Osteoblast (primary cell): ENCODE results near the gene NTRK1. TPM values are rescaled to one million over a fixed set of nuclear protein-coding genes. Genes with fewer than 3 reads are reported as not detected.

Experiments used
- DNase-seq: peaks from one replicate; pipeline ENCODE4 v3.0.0; 2011; ENCODE audit warnings: low spot score, mixed read lengths; ENCODE audit not compliant: insufficient read length; ENCODE audit errors: missing footprints
- H2AFZ ChIP-seq: 2 replicates; pipeline ENCODE4 v1.6.0; 2011; ENCODE audit warnings: mild to moderate bottlenecking, low read length
- H3K27ac ChIP-seq: 2 replicates; pipeline ENCODE4 v1.5.1; 2011; ENCODE audit warnings: mild to moderate bottlenecking, low read depth, low read length, moderate library complexity
- H3K27me3 ChIP-seq: 2 replicates; pipeline ENCODE4 v1.6.0; 2012; ENCODE audit warnings: mild to moderate bottlenecking, control low read depth, inconsistent platforms, low read length, moderate library complexity; ENCODE audit not compliant: insufficient read depth
- H3K36me3 ChIP-seq: 2 replicates; pipeline ENCODE4 v1.5.1; 2011; ENCODE audit warnings: mild to moderate bottlenecking, low read length, control low read depth, moderate library complexity; ENCODE audit not compliant: insufficient read depth
- H3K4me1 ChIP-seq: 2 replicates; pipeline ENCODE4 v1.5.1; 2011; ENCODE audit warnings: mild to moderate bottlenecking, low read length, control low read depth, moderate library complexity; ENCODE audit not compliant: insufficient read depth
- H3K4me2 ChIP-seq: 2 replicates; pipeline ENCODE4 v1.6.0; 2011; ENCODE audit warnings: mild to moderate bottlenecking, low read length; ENCODE audit not compliant: insufficient read depth
- H3K4me3 ChIP-seq: fragments of 200-600 bp; sonication (generic); 3 replicates; pipeline ENCODE4 v1.5.1; 2012; ENCODE audit warnings: mild to moderate bottlenecking, low read length, inconsistent platforms; ENCODE audit not compliant: insufficient read depth
- H3K79me2 ChIP-seq: 2 replicates; pipeline ENCODE4 v1.6.0; 2012; ENCODE audit warnings: mild to moderate bottlenecking, low read length, control low read depth, inconsistent platforms; ENCODE audit not compliant: insufficient read depth
- H3K9me3 ChIP-seq: 2 replicates; pipeline ENCODE4 v1.5.1; 2011; ENCODE audit warnings: low read depth, low read length, control low read depth
- H4K20me1 ChIP-seq: 2 replicates; pipeline ENCODE4 v1.6.0; 2012; ENCODE audit warnings: mild to moderate bottlenecking, low read length, control low read depth; ENCODE audit not compliant: insufficient read depth
- CTCF ChIP-seq: IDR thresholded peaks from 2 replicates; pipeline ENCODE4 v1.5.1; 2011; ENCODE audit warnings: mild to moderate bottlenecking, low read depth, low read length, moderate library complexity; ENCODE audit errors: extremely low read depth
- total RNA-seq: library from RNA; depleted of rRNA; stranded (reverse); fragments of >200 nt; gene quantifications from 2 replicates; pipeline ENCODE4 v1.2.3, GENCODE V29; 2012

Gene NTRK1
- total RNA-seq, 1 donor = 0.36 TPM

GRCh38 chr1:156841295-156841855 lies 19.3 kb upstream of the NTRK1 start:
- Histone ChIP-seq H3K36me3 (no peaks in the 10 kb centered on the region), H2AFZ (no peak overlapping the region), H3K4me1 (no peaks in the 10 kb centered on the region), H3K27me3 (peaks cover 30% of the 10 kb centered on the region), H3K9me3 (no peaks in the 10 kb centered on the region), H3K27ac (no peak overlapping the region), H3K4me2 (no peak overlapping the region), H4K20me1 (no peaks in the 10 kb centered on the region), H3K79me2 (no peaks in the 10 kb centered on the region), H3K4me3 (no peak overlapping the region)
- no peak for TF ChIP-seq CTCF
- DNase-seq = peak; percentile 74

GRCh38 chr1:156842618-156843300 lies 17.9 kb upstream of the NTRK1 start:
- H3K79me2 ChIP-seq = no peaks in the 10 kb centered on the region
- no peaks in the 10 kb centered on the region for H3K4me1 ChIP-seq
- peak; percentile 76 for DNase-seq
- H3K4me3 ChIP-seq = no peak overlapping the region
- H3K27ac ChIP-seq = no peak overlapping the region
- TF ChIP-seq CTCF = no peak
- no peaks in the 10 kb centered on the region for H3K9me3 ChIP-seq
- no peaks in the 10 kb centered on the region for H3K36me3 ChIP-seq
- peaks cover 41% of the 10 kb centered on the region for H3K27me3 ChIP-seq
- H3K4me2 ChIP-seq = no peak overlapping the region
- no peak overlapping the region for H2AFZ ChIP-seq
- no peaks in the 10 kb centered on the region for H4K20me1 ChIP-seq

GRCh38 chr1:156844102-156844501 lies 16.6 kb upstream of the NTRK1 start:
- no peak overlapping the region for H3K4me2 ChIP-seq
- H4K20me1 ChIP-seq = no peaks in the 10 kb centered on the region
- DNase-seq = no peak
- H3K79me2 ChIP-seq = no peaks in the 10 kb centered on the region
- peaks cover 47% of the 10 kb centered on the region for H3K27me3 ChIP-seq
- no peaks in the 10 kb centered on the region for H3K36me3 ChIP-seq
- H3K4me1 ChIP-seq = no peaks in the 10 kb centered on the region
- H3K9me3 ChIP-seq = no peaks in the 10 kb centered on the region
- no peak overlapping the region for H2AFZ ChIP-seq
- no peak for TF ChIP-seq CTCF
- no peak overlapping the region for H3K27ac ChIP-seq
- H3K4me3 ChIP-seq = no peak overlapping the region

GRCh38 chr1:156844638-156845037 lies 16.0 kb upstream of the NTRK1 start:
- Histone ChIP-seq H3K27ac (no peak overlapping the region), H3K4me2 (no peak overlapping the region), H2AFZ (no peak overlapping the region), H3K4me3 (no peak overlapping the region), H3K9me3 (no peaks in the 10 kb centered on the region), H4K20me1 (no peaks in the 10 kb centered on the region), H3K79me2 (no peaks in the 10 kb centered on the region), H3K27me3 (peaks cover 48% of the 10 kb centered on the region), H3K4me1 (no peaks in the 10 kb centered on the region), H3K36me3 (no peaks in the 10 kb centered on the region)
- DNase-seq = peak; percentile 50
- TF ChIP-seq CTCF = no peak
